ENCODE data around the gene SYNE1.
"Not testable (repeated sequence)": the region's sequence is repeated elsewhere in the genome, so short reads cannot be mapped to it uniquely, and the experiment has no call there.

SYNE1 gene

GRCh38 chr6:152625213-152625612, 11.9 kb downstream of the SYNE1 start:
- no peak for DNase-seq

DNA sequence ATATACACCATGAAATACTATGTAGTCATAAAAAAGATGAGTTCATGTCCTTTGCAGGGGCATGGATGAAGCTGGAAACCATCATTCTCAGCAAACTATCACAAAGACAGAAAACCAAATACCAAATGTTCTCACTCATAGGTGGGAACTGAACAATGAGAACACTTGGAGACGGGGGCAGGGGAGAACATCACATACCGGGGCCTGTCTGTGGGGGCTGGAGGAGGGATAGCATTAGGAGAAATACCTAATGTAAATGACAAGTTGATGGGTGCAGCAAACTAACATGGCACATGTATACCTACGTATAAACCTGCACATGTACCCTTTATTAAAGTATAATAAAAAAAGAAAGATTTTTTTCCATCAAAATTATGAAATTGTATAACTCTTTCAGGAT, 22.4 kb downstream of the SYNE1 start:
- not testable (repeated sequence) for DNase-seq

- no peak for DNase-seq
These were observed 28.0 kb downstream of the SYNE1 start for GRCh38 chr6:152609125-152609670.

- DNase-seq = no peak
These were observed 31.2 kb downstream of the SYNE1 start for GRCh38 chr6:152605941-152606340.

DNA sequence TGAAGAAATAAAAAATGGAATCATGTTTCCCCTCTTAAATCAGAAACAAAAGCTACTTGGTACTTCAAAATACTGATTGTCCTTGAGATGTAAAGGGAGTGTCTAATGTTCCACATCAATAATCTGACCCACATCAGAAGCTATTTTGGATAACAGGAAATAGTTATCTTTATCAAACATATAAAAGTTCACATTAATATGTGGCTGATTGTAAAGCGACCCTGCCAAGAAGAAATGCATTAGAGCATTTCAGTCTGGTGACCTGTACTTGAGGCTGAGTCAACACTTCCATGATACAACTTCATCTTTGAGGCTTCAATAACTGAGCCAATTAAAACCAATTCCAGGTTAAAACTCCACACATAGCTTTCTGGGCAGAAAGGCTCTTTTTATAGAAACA, 31.8 kb downstream of the SYNE1 start:
- no peak for DNase-seq

DNA sequence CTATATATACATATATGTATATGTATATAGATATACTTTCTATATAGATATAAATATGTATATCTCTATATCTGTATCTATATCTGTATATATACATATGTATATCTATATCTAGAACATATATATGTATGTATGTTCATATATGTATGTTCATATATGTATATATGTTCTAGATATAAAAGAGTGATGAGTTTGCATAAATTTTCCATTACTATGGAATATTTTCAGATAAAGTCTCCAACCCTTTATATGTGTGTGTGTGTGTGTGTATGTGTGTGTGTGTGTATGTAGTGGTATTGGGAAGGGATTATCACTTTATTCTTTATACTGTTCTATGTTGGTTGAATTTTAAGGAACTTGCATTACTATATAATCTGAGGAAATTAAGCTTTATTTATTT, 33.3 kb downstream of the SYNE1 start:
- no peak for DNase-seq

GRCh38 chr6:152600022-152600421, 37.1 kb downstream of the SYNE1 start:
- DNase-seq = no peak

- no peak for DNase-seq
These were observed 38.1 kb downstream of the SYNE1 start for GRCh38 chr6:152598901-152599537.

- DNase-seq = no peak
These were observed 38.7 kb downstream of the SYNE1 start for GRCh38 chr6:152598421-152598820.

GRCh38 chr6:152596726-152597125, 40.4 kb downstream of the SYNE1 start:
- DNase-seq = no peak

DNA sequence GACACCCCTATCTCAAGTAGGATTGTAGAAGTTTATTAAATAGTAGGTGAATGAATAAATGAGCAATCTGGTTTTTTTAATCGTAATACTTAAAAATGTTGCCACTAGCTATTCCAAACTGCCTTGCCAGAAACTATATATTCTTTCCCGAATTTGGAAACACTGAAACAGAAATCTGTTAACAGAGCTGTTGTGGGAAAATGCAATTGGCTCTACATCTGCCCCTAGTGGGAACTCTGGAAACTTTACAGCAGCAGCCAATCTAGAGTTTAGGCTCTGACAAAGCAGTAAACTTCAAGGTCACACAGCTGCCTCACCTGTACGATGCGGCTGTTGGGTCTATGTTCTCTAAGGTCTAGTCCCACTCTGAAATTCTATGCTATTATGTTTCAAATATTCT, 41.7 kb downstream of the SYNE1 start:
- no peak for DNase-seq

DNA sequence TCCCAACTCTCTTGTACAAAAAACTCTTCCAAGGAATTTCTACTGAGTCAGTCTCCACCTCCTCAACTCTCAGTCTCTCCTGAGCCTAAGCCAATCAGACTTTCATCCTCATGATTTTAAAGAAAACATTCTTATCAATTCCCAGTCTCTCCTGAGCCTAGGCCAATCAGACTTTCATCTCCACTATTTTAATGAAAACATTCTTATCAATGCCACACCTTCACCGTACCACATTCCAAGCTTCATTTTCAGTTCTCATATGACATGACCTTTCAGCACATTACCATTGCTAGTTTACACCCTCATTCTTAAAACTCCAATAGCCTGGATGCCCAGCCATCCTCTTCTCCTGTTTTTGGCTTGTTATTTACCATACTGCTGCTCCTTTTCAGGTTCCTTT, 42.5 kb downstream of the SYNE1 start:
- DNase-seq = no peak

- DNase-seq = no peak
These were observed 48.7 kb downstream of the SYNE1 start for GRCh38 chr6:152588456-152588855.

DNA sequence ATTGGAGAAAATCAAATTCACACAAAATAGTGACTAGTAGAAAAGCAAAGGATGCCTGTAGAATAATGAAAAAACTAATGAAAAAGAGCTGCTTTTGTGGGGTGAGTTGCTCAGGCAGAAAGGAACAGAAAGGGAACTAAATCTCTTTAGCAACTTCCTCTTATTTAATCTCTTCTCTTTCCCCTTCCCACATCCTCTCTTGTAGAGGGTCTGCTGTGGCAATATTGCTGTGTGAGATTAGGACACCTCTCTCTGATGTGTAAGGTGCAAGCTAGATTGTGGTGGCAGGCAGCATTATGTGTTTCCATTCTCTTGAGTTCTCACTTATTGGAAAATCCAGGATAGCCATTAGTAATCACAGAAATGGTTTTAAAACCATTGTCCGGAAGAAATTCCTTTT, 49.7 kb downstream of the SYNE1 start:
- DNase-seq = no peak

- DNase-seq = no peak
These were observed 51.9 kb downstream of the SYNE1 start for GRCh38 chr6:152585236-152585635.

DNA sequence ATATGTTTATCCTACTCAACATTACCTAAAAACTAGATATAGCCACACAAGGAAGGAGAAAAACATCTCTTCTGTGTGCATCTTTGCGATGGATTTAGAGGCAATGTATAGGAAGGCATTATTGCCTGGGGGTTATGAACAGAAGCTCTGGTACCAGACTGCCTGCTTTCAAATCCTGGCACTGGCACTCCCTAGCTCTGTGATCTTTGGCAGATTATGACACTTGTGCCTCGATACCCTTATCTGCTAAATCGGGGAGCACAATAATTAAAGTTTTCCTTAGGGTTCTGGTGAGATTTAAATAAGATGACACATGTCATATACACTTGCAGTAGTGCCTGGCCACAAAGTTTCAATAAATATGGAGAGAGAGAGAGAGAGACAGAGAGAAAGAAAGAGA, 53.3 kb downstream of the SYNE1 start:
- no peak for DNase-seq

- DNase-seq = no peak
These were observed 60.6 kb downstream of the SYNE1 start for GRCh38 chr6:152576525-152576924.

GRCh38 chr6:152575621-152576150, 61.5 kb downstream of the SYNE1 start:
- no peak for DNase-seq

DNA sequence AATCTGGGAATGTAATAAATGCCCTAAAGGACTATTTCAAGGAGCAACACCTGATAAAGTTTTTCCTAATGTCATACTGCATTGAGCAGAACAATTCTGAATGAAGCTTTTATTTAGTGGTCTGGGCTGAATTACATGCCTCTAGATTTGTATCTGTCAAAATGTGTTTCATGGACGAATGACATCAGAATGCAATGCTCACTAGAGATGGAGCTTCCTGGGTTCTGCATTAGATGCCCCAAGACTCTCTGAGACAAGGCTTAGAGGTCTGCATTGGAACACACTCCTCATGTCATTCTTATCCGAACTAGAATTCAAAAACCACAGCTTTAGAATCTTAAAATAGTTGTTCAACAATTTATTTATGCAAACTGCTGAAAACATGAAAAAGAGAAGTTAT, 62.0 kb downstream of the SYNE1 start:
- DNase-seq = no peak

GRCh38 chr6:152573762-152574161, 63.4 kb downstream of the SYNE1 start:
- DNase-seq = no peak

- DNase-seq = no peak
These were observed 64.6 kb downstream of the SYNE1 start for GRCh38 chr6:152572338-152573088.

DNA sequence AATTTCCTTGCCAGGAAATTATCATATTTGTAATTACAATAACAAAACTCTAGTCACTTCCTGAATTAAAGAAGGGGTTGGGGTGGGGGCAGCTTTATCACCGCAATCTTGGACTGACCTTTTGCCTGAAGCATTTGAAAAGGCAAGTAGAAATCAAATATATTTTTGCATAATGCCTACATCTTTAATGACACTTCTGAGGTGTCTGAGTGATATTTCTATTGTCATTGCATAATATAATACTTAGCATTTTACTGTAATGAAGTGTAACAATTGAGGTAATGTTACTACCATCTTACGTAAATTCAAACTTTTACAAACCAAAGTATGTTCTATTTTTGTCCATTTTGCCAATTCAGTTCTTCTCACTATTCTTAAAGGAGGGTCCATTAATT, 65.2 kb downstream of the SYNE1 start:
- no peak for DNase-seq

DNA sequence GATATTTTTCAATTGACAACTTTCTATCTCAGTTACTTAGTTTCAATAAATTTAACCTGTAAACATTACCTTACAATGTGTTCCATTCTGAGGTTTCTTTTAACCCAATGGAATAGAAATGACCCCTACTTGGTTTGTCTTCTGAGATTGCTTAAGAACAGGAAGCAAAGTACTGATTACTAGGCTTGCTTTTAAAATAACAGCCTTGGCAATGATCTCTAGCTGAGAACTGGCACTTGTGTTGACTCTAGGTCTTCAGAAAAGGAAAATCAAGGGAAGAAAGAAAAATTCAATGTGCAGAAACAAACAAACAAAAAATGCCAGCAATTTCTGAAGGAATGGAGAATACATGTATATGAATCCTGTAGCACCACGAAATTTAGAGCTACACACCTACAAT, 66.1 kb downstream of the SYNE1 start:
- DNase-seq = no peak

Data from activated CD4-positive, alpha-beta T cell treated with anti-CD3 and anti-CD28 coated beads, Interleukin-2, amount 50 U/mL, for 1 hour (primary cell).